H1 (cell line): ENCODE measurements around the gene GARNL3. TPM values are rescaled to one million over a fixed set of nuclear protein-coding genes. Genes with fewer than 3 reads are reported as not detected.

Experiments used
- NRF1 ChIP-seq: IDR thresholded peaks from 2 replicates; pipeline ENCODE4 v1.6.1; 2011; ENCODE audit warnings: mild to moderate bottlenecking, low read depth, low read length, improper control_type of control experiment
- RFX5 ChIP-seq: IDR thresholded peaks from 2 replicates; pipeline ENCODE4 v1.6.1; 2011; ENCODE audit warnings: low read depth, low read length, improper control_type of control experiment, borderline replicate concordance
- RNF2 ChIP-seq: fragments of 200-900, 300-1000 bp; sonication (generic); IDR thresholded peaks from 2 replicates; pipeline ENCODE4 v1.7.1; 2016; ENCODE audit warnings: borderline replicate concordance, low read depth, mild to moderate bottlenecking, antibody characterized with exemption, low read length; ENCODE audit not compliant: poor library complexity, severe bottlenecking; ENCODE audit errors: missing control alignments
- SRF ChIP-seq: IDR thresholded peaks from 2 replicates; pipeline ENCODE4 v1.6.1; 2011; ENCODE audit warnings: mild to moderate bottlenecking, low read depth, low read length, moderate library complexity
- SUZ12 ChIP-seq: fragments of 200-600 bp; sonication (generic); IDR thresholded peaks from 2 replicates; pipeline ENCODE4 v1.6.1; 2012; ENCODE audit warnings: mild to moderate bottlenecking, inconsistent platforms, low read length, moderate library complexity, mixed read lengths
- TBP ChIP-seq: IDR thresholded peaks from 2 replicates; pipeline ENCODE4 v1.6.1; 2011; ENCODE audit warnings: low read depth, low read length, improper control_type of control experiment
- polyA plus RNA-seq, 7 experiments: library from polyadenylated mRNA; depleted of rRNA in 3 of 7; stranded (reverse) in 5 of 7; unstranded in 2 of 7; fragments of >200 nt in 5 of 7; fragments of 200-250 nt in 2 of 7; gene quantifications; 1 replicate in 5 of 7; 2 replicates in 1 of 7; 4 replicates in 1 of 7; pipeline versions ENCODE4 v1.2.1 to v1.2.3, GENCODE V29; 2011 to 2013; ENCODE audit warnings: missing spikeins in 2 of 7, mixed read lengths in 2 of 7
- total RNA-seq: library from RNA; stranded (reverse); fragmentation: NEBNext Ultra II Directional; extraction: Animal tissue kit (Norgen Biotek cat#: 25700); gene quantifications from 2 replicates; pipeline ENCODE4 v1.2.1, GENCODE V29; 2021
- TF ChIP-seq, protein P1 (sequence below): fragments of 300-600 bp; sonication (generic); IDR thresholded peaks from 2 replicates; pipeline ENCODE4 v1.7.1; 2012; ENCODE audit warnings: low read length, moderate library complexity, mild to moderate bottlenecking, inconsistent platforms; ENCODE audit not compliant: insufficient replicate concordance

Gene GARNL3
- total and polyA plus RNA-seq, 2 of the 8 experiments (the other 6 are each of a cell fraction or from before 2014, with no cell fraction given), result 6.5 to 18.3 TPM

DNA sequence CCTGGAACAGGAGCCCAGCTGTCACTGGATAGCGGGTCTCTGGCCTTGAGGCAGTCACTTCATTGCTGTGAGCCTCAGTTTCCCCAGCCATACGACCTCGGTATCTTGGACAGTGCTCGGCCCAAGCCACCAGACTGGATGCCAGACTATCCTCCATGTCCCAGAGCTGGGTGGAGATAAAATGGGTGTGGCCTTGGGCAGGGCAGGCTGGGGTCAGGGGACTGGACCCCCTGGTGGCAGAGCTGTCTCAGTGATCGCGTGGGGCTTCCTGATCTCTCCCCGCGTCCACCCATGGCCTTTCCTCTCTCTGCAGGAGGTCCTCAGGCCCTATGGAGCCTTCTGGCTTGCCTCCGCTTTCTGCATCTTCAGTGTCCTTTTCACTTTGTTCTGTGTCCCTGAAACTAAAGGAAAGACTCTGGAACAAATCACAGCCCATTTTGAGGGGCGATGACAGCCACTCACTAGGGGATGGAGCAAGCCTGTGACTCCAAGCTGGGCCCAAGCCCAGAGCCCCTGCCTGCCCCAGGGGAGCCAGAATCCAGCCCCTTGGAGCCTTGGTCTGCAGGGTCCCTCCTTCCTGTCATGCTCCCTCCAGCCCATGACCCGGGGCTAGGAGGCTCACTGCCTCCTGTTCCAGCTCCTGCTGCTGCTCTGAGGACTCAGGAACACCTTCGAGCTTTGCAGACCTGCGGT lies 142.4 kb downstream of the GARNL3 start (continued):
- TF ChIP-seq RFX5 (no peak), SRF (no peak), RNF2 (no peak), TBP (no peak), NRF1 (no peak), SUZ12 (no peak)
- TF ChIP-seq, protein P1, sequence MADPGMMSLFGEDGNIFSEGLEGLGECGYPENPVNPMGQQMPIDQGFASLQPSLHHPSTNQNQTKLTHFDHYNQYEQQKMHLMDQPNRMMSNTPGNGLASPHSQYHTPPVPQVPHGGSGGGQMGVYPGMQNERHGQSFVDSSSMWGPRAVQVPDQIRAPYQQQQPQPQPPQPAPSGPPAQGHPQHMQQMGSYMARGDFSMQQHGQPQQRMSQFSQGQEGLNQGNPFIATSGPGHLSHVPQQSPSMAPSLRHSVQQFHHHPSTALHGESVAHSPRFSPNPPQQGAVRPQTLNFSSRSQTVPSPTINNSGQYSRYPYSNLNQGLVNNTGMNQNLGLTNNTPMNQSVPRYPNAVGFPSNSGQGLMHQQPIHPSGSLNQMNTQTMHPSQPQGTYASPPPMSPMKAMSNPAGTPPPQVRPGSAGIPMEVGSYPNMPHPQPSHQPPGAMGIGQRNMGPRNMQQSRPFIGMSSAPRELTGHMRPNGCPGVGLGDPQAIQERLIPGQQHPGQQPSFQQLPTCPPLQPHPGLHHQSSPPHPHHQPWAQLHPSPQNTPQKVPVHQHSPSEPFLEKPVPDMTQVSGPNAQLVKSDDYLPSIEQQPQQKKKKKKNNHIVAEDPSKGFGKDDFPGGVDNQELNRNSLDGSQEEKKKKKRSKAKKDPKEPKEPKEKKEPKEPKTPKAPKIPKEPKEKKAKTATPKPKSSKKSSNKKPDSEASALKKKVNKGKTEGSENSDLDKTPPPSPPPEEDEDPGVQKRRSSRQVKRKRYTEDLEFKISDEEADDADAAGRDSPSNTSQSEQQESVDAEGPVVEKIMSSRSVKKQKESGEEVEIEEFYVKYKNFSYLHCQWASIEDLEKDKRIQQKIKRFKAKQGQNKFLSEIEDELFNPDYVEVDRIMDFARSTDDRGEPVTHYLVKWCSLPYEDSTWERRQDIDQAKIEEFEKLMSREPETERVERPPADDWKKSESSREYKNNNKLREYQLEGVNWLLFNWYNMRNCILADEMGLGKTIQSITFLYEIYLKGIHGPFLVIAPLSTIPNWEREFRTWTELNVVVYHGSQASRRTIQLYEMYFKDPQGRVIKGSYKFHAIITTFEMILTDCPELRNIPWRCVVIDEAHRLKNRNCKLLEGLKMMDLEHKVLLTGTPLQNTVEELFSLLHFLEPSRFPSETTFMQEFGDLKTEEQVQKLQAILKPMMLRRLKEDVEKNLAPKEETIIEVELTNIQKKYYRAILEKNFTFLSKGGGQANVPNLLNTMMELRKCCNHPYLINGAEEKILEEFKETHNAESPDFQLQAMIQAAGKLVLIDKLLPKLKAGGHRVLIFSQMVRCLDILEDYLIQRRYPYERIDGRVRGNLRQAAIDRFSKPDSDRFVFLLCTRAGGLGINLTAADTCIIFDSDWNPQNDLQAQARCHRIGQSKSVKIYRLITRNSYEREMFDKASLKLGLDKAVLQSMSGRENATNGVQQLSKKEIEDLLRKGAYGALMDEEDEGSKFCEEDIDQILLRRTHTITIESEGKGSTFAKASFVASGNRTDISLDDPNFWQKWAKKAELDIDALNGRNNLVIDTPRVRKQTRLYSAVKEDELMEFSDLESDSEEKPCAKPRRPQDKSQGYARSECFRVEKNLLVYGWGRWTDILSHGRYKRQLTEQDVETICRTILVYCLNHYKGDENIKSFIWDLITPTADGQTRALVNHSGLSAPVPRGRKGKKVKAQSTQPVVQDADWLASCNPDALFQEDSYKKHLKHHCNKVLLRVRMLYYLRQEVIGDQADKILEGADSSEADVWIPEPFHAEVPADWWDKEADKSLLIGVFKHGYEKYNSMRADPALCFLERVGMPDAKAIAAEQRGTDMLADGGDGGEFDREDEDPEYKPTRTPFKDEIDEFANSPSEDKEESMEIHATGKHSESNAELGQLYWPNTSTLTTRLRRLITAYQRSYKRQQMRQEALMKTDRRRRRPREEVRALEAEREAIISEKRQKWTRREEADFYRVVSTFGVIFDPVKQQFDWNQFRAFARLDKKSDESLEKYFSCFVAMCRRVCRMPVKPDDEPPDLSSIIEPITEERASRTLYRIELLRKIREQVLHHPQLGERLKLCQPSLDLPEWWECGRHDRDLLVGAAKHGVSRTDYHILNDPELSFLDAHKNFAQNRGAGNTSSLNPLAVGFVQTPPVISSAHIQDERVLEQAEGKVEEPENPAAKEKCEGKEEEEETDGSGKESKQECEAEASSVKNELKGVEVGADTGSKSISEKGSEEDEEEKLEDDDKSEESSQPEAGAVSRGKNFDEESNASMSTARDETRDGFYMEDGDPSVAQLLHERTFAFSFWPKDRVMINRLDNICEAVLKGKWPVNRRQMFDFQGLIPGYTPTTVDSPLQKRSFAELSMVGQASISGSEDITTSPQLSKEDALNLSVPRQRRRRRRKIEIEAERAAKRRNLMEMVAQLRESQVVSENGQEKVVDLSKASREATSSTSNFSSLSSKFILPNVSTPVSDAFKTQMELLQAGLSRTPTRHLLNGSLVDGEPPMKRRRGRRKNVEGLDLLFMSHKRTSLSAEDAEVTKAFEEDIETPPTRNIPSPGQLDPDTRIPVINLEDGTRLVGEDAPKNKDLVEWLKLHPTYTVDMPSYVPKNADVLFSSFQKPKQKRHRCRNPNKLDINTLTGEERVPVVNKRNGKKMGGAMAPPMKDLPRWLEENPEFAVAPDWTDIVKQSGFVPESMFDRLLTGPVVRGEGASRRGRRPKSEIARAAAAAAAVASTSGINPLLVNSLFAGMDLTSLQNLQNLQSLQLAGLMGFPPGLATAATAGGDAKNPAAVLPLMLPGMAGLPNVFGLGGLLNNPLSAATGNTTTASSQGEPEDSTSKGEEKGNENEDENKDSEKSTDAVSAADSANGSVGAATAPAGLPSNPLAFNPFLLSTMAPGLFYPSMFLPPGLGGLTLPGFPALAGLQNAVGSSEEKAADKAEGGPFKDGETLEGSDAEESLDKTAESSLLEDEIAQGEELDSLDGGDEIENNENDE, result no peak
